Neural progenitor cell (in vitro differentiated cells): ENCODE measurements around the gene C14orf132. TPM values are rescaled to one million over a fixed set of nuclear protein-coding genes. Genes with fewer than 3 reads are reported as not detected.

Source experiments
- DNase-seq: peaks from one replicate; pipeline ENCODE4 v3.0.0-alpha.2; 2016; ENCODE audit warnings: low spot score
- H2AFZ ChIP-seq: fragments of 200-600 bp; sonication (generic); replicated peaks from 2 replicates; pipeline ENCODE4 v1.6.1; 2016; ENCODE audit warnings: antibody characterized with exemption
- H3F3A ChIP-seq: fragments of 200-600 bp; sonication (generic); 2 replicates; pipeline ENCODE4 v1.6.1; 2016; ENCODE audit warnings: antibody characterized with exemption, low read depth
- H3K27ac ChIP-seq: fragments of 200-600 bp; sonication (generic); 2 replicates; pipeline ENCODE4 v1.5.1; 2016; ENCODE audit warnings: mild to moderate bottlenecking
- H3K27me3 ChIP-seq: fragments of 200-600 bp; sonication (generic); 2 replicates; pipeline ENCODE4 v1.6.1; 2016; ENCODE audit warnings: mild to moderate bottlenecking, moderate library complexity
- H3K36me3 ChIP-seq: fragments of 200-600 bp; sonication (generic); 2 replicates; pipeline ENCODE4 v1.5.1; 2016
- H3K4me1 ChIP-seq: fragments of 200-600 bp; sonication (generic); 2 replicates; pipeline ENCODE4 v1.6.1; 2016; ENCODE audit warnings: mixed run types
- H3K4me2 ChIP-seq: fragments of 200-600 bp; sonication (generic); 2 replicates; pipeline ENCODE4 v1.6.1; 2016
- H3K4me3 ChIP-seq: fragments of 200-600 bp; sonication (generic); 2 replicates; pipeline ENCODE4 v1.5.1; 2016
- H3K79me2 ChIP-seq: fragments of 200-600 bp; sonication (generic); 2 replicates; pipeline ENCODE4 v1.6.1; 2016; ENCODE audit warnings: low read depth
- H3K9ac ChIP-seq: fragments of 200-600 bp; sonication (generic); 2 replicates; pipeline ENCODE4 v1.6.1; 2016
- H3K9me3 ChIP-seq: fragments of 200-600 bp; sonication (generic); 2 replicates; pipeline ENCODE4 v1.5.1; 2016; ENCODE audit warnings: low read depth
- H4K20me1 ChIP-seq: fragments of 200-600 bp; sonication (generic); 2 replicates; pipeline ENCODE4 v1.6.1; 2016; ENCODE audit warnings: low read depth
- H3K27ac Mint-ChIP-seq: 3 replicates; pipeline ENCODE4 v1.8.0; 2021; ENCODE audit warnings: mixed read lengths
- H3K27me3 Mint-ChIP-seq: 2 replicates; pipeline ENCODE4 v1.8.0; 2022; ENCODE audit warnings: low read depth, mild to moderate bottlenecking, inconsistent platforms, moderate library complexity, mixed read lengths; ENCODE audit not compliant: insufficient read depth
- H3K36me3 Mint-ChIP-seq: 3 replicates; pipeline ENCODE4 v1.8.0; 2021; ENCODE audit warnings: mixed read lengths
- H3K4me1 Mint-ChIP-seq: 3 replicates; pipeline ENCODE4 v1.8.0; 2021; ENCODE audit warnings: mixed read lengths
- H3K4me3 Mint-ChIP-seq: 3 replicates; pipeline ENCODE4 v1.8.0; 2021; ENCODE audit warnings: mild to moderate bottlenecking, moderate library complexity, mixed read lengths
- H3K9me3 Mint-ChIP-seq: 3 replicates; pipeline ENCODE4 v1.8.0; 2020; ENCODE audit warnings: mixed read lengths
- CTCF ChIP-seq: fragments of 200-600 bp; sonication (generic); IDR thresholded peaks from 2 replicates; pipeline ENCODE4 v1.5.1; 2017; ENCODE audit warnings: antibody characterized with exemption, mild to moderate bottlenecking
- EZH2 ChIP-seq: fragments of 200-600 bp; sonication (generic); IDR thresholded peaks from 2 replicates; pipeline ENCODE4 v1.6.1; 2017; ENCODE audit warnings: antibody characterized with exemption, mild to moderate bottlenecking, moderate library complexity
- EZH2phosphoT487 ChIP-seq: fragments of 200-600 bp; sonication (generic); IDR thresholded peaks from 2 replicates; pipeline ENCODE4 v1.6.1; 2017; ENCODE audit warnings: antibody characterized with exemption
- total RNA-seq: library from RNA; depleted of rRNA; stranded (reverse); fragments of >200 nt; gene quantifications from 2 replicates; pipeline ENCODE4 v1.2.3, GENCODE V29; 2015; ENCODE audit warnings: low replicate concordance

C14orf132 gene
- total RNA-seq, 1 donor from 2014 or later: 8.1 TPM

GRCh38 chr14:96112032-96112431 is 72.9 kb downstream of the C14orf132 start:
- peaks cover 12% of the 10 kb centered on the region for H3K27me3 Mint-ChIP-seq
- H3K27me3 ChIP-seq: no peaks in the 10 kb centered on the region
- H3K4me3 ChIP-seq: no peak overlapping the region
- H3K36me3 Mint-ChIP-seq: peaks cover 2% of the 10 kb centered on the region
- no peak overlapping the region for H3K27ac Mint-ChIP-seq
- H3K79me2 ChIP-seq: no peaks in the 10 kb centered on the region
- H3K27ac ChIP-seq: no peak overlapping the region
- no peak overlapping the region for H2AFZ ChIP-seq
- H3K9me3 Mint-ChIP-seq: peaks cover 30% of the 10 kb centered on the region
- no peak overlapping the region for H3K4me3 Mint-ChIP-seq
- no peaks in the 10 kb centered on the region for H3K4me1 ChIP-seq
- H3K4me1 Mint-ChIP-seq: peaks cover 1% of the 10 kb centered on the region
- no peaks in the 10 kb centered on the region for H4K20me1 ChIP-seq
- H3K9ac ChIP-seq: no peak overlapping the region
- no peak overlapping the region for H3K4me2 ChIP-seq
- H3F3A ChIP-seq: no peaks in the 10 kb centered on the region
- no peak for DNase-seq
- H3K36me3 ChIP-seq: no peaks in the 10 kb centered on the region
- TF ChIP-seq EZH2: no peak
- no peak for TF ChIP-seq CTCF
- TF ChIP-seq EZH2phosphoT487: no peak
- H3K9me3 ChIP-seq: peaks cover 12% of the 10 kb centered on the region

GRCh38 chr14:96114002-96114401 is 74.8 kb downstream of the C14orf132 start:
- Histone ChIP-seq H3K9ac (no peak overlapping the region), H3K4me3 (no peak overlapping the region), H3K9me3 (peaks cover 12% of the 10 kb centered on the region), H2AFZ (no peak overlapping the region), H3K36me3 (no peaks in the 10 kb centered on the region), H3F3A (no peaks in the 10 kb centered on the region), H3K4me2 (no peak overlapping the region), H4K20me1 (no peaks in the 10 kb centered on the region), H3K27me3 (no peaks in the 10 kb centered on the region), H3K79me2 (no peaks in the 10 kb centered on the region), H3K4me1 (no peaks in the 10 kb centered on the region), H3K27ac (no peak overlapping the region)
- Mint-ChIP-seq H3K4me3 (no peak overlapping the region), H3K27me3 (peaks cover 9% of the 10 kb centered on the region), H3K9me3 (peaks cover 43% of the 10 kb centered on the region), H3K36me3 (peaks cover 2% of the 10 kb centered on the region), H3K27ac (no peak overlapping the region), H3K4me1 (peaks cover 3% of the 10 kb centered on the region)
- TF ChIP-seq EZH2 (no peak), EZH2phosphoT487 (no peak), CTCF (no peak)
- no peak for DNase-seq

GRCh38 chr14:96117101-96117897 is 78.1 kb downstream of the C14orf132 start:
- no peak for DNase-seq
- no peak overlapping the region for H2AFZ ChIP-seq
- H3K4me3 ChIP-seq: no peak overlapping the region
- no peaks in the 10 kb centered on the region for H4K20me1 ChIP-seq
- H3K4me2 ChIP-seq: no peak overlapping the region
- no peaks in the 10 kb centered on the region for H3F3A ChIP-seq
- H3K36me3 ChIP-seq: no peaks in the 10 kb centered on the region
- no peak for TF ChIP-seq CTCF
- no peak for TF ChIP-seq EZH2phosphoT487
- TF ChIP-seq EZH2: no peak
- Mint-ChIP-seq H3K27ac (no peak overlapping the region), H3K36me3 (peaks cover 2% of the 10 kb centered on the region), H3K9me3 (peaks cover 37% of the 10 kb centered on the region), H3K4me1 (peaks cover 3% of the 10 kb centered on the region), H3K4me3 (no peak overlapping the region), H3K27me3 (peaks cover 8% of the 10 kb centered on the region)
- no peak overlapping the region for H3K9ac ChIP-seq
- H3K27me3 ChIP-seq: no peaks in the 10 kb centered on the region
- H3K9me3 ChIP-seq: peaks cover 12% of the 10 kb centered on the region
- H3K4me1 ChIP-seq: no peaks in the 10 kb centered on the region
- H3K79me2 ChIP-seq: no peaks in the 10 kb centered on the region
- H3K27ac ChIP-seq: no peak overlapping the region
